NCI-H510A treated with DMSO at 0.1 percent for 48 hours (cell line): ENCODE data around the gene DOCK10.

Source experiments
- DNase-seq: peaks from one replicate; lab custom pipeline; 2025; lab: John Stamatoyannopoulos, UW

Gene DOCK10

DNA sequence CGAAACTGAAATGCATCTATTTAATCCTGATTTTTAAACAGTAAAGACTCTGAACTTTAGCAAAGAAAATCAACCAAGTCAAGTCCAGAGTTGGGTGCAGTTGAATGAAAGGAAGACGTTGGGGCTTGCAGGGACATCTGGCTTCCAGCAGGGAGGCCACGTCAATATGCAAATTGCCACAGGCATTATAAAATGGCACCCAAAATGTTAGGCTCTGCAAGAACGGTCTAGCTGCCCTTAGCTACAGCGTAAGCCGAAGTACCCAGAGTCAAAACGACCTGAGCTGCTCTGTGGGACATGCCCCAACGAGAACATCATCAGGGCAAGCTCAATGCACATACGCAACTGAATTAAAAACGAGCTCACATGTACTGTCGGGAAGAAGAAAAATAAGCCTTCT is 30.7 kb downstream of the DOCK10 start:
- no peak for DNase-seq

DNA sequence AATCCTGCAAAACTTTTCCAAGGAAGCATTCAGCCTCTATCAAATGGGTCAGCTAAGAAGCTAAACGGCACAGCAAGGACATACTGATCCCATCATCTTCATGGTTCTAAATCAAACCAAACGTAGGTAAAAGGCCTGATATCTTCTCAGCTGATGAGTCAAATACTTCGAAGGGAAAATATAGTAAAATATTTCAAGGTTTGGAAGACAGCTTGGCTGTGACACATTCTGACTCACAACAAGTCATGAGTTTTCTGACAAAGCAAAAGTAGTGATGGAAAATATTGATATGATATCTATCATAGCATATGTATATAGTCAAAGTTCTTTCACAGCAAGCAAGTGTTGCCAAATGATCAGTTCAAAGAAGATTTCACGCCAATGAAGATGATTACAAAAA is 31.5 kb downstream of the DOCK10 start:
- no peak for DNase-seq

DNA sequence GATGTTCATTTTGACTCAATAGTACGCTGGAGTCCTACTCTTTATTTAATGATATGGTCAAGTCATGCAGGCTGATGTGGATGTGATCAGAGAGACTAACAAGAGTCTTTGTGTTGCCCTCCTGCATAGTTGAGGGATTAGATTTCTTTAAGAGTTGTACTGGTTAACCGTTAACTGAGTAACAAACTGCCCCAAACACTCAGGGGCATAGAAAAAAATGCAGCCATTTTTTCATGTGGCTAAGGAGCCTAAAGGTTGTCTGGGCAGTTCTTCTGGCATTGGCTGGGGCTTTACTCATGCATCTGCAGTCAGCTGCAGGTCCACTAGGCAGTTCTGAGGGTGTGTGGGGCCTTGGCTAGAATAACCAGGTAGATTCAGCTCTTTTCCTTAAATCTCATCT is 32.5 kb downstream of the DOCK10 start:
- DNase-seq, result no peak

DNA sequence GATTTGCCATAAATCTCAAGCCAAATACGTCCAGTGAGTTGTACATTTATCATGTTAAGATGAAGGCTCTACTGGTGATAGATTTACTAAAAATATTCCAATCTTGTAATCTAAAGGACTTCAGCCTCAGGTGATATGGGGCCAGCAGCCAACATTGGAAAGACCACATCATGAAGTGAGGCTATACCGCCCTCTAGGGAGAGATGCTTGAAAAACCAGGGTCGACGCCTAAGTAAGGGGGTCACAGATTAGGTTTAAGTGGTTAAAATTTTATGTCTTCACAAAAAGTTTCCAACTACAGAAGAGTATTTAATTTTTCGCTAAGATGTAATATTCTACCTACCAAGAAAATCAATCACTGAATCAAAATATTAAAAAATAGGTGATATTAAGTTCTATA is 33.3 kb downstream of the DOCK10 start:
- peak; percentile 15 for DNase-seq

DNA sequence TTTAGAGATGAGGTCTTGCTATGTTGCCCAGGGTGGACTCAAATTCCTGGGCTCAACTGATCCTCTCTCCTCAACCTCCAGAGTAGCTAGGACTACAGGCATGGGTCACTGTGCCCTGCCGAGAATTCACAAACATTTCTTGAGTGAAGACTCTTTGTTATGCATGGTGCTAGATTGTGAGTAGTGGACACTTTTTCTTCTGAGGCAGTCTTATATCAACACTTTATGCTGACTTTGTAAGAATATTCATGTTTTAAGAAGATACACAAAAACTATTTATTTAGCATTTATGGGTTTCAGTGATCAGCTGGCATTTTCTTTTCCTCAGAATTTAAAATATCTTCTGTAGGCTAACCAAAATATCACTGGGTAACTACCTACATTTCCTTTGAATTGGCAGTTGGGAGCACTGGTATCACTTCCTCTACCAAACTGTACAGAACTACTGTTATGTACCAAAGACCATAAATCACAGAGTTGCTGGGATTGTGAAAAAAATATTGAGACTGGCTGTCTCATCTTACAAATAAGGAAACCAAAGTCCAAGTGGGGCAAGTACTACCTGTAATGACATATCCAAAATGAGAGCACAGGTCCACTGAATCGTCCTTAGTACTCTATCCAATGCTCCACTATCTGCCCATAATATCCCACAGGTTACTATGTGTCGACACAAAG is 34.0 kb downstream of the DOCK10 start:
- no peak for DNase-seq

DNA sequence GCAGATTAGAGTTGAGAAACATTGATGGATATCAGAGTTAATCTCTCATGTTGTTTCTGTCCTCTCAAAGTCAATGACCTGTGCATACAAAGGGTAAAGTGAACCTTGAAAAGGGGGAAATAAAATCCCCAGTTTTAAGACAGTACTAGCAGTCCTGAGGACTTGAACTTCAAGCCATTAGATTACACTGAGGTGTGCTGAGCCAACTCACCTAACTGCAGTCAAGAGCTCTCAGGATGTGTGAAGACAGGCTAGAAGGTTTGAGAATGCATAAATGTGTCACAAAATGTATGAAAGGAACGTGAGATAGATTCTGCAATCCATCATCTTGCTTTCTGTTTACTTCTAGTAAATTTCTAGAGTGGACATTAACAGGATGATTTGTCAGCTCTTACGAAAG is 35.5 kb downstream of the DOCK10 start:
- no peak for DNase-seq

DNA sequence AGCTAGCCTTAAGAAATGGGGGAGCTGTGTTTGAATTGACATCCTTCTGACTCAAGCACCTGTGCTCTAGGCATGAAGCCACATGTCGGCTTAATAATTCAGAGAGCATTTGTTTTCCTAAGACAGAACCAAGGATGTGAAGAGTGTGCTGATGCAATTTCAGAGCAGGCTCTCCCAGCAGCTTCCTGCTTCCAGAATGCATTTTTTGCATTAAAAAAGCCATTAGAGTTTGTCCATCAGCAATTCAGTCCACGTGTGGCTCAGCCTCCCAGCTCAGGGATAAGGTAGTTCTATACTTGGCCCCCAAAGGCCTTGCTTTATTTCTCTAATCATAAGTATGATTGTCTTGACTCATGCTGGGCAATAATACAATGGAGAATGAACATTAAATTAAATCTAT is 37.7 kb downstream of the DOCK10 start:
- DNase-seq, result no peak

DNA sequence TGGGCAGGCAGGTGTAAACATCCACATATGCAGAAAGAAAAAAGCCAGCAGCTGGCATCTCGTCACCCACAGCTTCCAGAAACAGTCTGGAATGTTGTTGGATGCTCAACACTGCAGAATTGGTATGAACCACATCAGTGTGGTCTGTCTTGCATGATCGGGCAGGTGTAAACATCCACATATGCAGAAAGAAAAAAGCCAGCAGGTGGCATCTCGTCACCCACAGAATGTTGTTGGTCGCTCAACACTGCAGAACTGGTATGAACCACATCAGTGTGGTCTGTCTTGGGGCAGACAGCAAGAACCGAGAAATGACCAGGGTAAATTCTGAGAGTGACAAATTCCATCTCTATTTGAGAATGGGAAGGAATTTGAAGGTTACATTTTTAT is 39.6 kb downstream of the DOCK10 start:
- DNase-seq, result peak; percentile 36

DNA sequence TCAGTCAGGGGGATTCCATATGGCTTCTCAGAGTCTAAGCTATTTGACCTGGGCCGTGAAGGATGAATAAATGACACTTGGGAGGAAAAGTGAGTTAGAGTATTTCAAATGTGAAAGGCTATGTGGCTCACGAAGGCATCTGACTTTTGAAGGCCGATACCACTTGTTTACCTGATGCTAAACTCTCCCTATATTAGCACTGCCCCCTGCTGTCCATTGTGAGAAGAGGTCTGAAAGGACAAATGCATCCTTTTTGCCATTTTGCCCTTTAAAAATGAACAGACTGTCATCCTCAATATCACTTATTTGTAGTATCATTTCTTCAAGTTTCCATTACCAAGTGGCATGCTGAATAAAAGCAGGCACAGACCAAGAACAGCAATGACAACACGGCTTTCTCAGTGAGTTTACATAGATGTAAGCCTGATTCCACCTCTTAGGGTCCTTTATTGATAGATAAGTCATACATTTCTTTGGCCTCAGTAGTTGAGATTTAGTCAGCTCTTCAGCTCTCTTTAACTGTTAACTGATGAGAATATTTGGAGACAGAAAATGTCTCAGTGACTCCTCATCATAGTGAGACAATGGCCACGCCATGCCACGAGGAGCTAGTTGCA is 40.1 kb downstream of the DOCK10 start:
- peak; percentile 33 for DNase-seq

DNA sequence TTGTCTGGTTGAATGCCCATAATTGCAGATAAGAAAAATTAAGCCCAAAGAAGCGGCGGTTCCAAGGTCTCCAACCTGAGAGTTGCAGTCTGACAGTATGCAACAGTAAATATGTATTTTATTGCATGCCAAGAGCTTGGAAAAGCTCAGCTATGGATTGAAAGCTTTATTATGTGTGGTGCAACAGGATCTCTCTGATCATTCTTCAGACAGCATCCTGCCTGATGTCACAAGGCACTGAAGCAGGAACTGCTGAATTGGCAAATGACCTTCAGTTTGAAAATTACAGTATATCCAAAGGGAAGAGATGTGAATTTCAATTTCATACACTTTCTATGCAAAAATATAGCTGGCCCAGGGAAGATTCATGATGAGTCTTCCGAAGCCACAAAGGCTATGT is 42.5 kb downstream of the DOCK10 start:
- DNase-seq, result no peak

DNA sequence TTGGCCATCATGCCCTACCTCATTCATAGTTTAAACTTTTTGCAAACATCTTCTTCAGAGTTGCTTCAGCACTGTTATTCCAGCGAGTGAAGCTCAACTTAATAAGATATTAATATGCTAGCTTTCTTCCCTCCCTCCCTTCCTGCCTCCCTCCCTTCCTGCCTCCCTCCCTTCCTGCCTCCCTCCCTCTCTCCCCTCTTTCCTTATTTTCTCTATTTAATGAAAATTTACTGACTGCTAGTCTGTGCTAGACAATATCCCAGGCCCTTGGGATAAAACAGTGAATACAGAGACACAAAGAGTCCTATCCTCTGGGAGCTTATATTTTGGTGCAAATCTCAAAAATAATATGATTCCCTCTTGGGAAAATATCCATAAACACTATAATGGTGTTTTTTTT is 42.9 kb downstream of the DOCK10 start:
- DNase-seq, result no peak

DNA sequence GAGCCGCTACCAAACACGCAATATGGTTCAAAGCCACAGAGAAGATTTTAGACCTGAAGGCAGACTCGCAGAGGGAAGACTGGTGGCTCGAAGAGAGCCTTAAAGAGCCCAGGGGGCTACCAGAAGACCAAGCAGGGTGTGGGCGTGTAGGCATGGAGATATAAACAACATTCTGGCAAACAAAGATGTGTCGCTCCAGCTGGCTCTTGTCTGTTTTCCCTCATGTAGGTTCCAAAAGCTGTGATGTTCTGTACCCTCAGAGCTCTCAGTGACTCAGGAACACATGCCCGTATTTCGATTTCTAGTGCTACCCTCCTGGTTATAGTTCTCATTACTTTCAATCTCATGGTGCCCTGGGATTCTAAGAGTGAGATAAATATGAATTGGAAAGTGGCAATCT is 44.5 kb downstream of the DOCK10 start:
- no peak for DNase-seq

DNA sequence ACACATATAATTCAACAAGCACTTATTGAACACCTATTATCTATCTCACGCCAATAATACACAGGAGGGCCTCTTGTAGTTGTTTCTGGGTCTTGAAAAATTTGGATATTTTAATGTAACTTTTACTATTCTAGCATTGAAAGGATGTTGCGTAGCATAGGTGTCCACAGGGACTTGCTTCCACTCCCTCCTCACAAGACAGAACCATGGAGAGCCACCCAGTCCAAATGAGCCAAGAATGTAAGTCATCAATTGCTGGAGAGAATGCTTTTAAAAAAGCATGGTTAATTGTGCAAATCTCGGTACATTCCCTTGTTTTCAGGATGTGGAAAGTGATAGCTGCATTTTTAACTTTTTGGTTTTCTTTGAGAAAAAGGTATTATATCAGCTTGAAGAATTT is 46.8 kb downstream of the DOCK10 start:
- DNase-seq, result no peak

DNA sequence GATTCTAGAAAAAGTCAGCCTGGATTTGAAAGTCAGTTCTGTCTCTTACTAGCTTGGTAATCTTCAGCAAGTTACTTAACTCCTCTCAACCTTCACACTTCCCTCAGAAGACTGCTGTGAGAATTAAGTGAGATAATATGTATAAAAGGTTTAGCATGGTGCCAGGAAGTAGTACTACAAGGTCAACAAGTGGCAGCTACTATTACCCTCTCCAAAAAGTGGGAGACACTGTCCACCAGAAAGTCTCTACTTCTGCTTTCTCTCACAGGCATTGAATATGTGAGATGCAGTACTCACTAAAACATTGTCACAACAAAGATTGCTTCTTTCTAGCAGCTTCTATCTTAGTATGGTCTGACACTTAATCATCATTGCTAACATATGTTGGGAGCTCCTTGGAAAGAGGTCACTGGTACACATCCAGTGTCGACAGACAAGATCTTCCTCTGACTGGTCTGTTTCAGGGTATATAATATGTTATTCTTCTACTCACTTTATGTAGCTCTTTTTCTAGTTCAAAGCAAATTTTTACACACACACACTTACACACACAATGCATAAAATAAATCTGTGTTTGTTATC is 47.9 kb downstream of the DOCK10 start:
- DNase-seq, result no peak

DNA sequence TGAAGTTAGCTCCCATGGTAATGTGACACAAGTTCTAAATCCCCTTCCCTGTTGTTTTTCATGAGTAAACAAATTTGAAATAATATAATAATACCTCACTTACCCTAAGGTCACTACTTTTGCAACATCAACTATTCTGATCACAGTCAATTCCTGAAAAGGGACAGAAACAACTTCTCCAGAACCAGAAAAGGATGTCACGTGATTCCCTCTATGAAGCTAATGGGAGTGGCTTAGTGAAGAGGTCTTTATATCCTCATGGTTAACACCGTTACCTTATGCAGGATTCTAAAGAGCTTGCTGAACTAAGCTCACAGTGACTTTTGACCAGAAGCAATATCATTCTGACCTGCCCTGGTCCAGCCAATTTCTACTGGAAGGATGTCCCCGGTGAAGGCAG is 51.6 kb downstream of the DOCK10 start:
- no peak for DNase-seq

DNA sequence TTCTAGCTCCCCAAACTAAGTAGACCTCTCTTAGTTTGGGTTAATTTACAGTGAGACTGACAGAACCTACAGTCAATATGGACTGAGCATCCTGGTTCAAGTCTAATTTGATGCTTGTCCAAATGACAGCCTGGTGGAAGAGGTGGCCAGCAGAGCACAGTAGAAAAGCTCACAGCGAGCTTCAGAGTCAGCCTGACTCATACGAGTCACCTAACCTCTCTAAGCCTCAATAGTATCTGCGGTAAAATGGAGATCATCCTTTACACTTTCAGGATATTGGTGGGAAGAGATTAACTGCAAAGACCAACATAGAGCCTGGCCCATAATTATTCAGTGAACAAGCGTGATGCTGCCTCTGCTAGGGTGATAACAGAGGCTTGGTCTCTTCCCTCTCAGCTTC is 54.5 kb downstream of the DOCK10 start:
- no peak for DNase-seq

DNA sequence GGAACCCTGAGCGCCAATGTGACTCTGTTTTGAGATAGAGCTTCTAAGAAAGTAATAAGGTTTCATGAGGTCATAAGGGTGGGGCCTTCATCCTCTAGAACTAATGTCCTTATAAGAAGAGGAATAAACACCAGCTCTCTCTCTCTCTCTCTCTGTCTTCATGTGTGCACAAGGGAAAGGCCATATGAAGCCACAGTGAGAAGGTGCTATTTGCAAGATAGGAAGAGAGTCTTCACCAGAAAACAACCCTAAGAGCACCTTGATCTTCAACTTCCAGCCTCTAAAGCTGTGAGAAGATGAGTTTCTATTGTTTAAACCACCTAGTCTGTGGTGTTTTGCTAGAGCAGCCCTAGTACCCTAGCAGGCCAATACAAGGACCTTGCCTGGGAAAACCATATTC is 55.8 kb downstream of the DOCK10 start:
- DNase-seq, result no peak

DNA sequence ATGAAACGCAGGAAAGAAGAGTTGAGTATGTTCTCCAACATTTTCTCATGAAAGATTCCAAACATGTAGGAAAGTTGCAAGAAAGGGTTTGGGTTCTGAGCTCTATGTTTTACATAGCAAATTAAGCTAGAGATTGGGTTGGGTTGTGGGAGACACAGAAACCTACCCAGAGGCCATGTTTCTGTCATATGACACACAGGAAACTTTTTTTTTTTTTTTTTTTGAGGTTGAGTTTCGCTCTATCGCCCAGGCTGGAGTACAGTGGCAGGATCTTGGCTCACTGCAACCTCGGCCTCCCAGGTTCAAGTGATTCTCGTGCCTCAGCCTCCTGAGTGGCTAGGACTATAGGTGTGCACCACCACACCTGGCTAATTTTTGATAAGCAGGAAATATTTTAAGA is 57.6 kb downstream of the DOCK10 start:
- DNase-seq, result no peak

DNA sequence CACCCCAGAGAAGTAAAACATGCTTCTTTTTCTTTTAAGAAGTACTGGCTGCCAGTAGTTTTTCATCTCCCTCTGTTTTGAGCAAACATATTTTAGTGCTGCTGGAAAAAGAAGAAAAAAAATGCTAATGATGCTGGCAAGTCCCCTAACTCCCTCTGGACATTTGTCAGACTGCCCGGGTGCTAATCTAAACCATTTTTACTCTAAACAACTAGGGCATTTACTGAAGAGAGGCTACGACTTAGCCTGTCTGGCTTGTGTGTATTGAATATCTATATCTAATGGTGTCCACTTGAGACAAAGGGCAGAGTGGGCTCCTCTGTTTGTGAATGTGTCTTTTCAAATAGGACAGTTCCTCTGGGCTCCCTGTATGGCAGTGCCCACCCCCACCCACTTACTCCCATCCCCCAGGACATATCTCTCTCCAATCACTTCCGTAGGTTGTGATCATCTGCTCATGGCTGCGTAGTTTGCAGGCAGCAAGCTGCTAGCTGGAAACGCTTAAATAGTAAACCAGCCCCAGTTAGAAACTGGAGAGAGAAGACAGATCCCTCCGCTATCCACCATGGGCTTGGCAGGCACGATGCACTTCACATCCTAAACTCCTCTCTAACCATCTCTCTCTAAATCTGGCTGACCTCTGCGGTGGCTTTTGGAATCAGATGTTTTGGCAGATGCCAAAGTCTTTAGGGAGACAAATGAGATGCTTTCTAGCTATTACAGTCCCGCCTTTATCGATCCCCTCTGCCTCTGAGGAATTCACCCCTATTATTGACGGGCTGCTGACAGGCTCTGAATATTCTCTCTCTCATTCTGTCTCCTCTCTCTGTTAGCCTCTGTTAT is 58.3 kb downstream of the DOCK10 start:
- DNase-seq, result no peak

DNA sequence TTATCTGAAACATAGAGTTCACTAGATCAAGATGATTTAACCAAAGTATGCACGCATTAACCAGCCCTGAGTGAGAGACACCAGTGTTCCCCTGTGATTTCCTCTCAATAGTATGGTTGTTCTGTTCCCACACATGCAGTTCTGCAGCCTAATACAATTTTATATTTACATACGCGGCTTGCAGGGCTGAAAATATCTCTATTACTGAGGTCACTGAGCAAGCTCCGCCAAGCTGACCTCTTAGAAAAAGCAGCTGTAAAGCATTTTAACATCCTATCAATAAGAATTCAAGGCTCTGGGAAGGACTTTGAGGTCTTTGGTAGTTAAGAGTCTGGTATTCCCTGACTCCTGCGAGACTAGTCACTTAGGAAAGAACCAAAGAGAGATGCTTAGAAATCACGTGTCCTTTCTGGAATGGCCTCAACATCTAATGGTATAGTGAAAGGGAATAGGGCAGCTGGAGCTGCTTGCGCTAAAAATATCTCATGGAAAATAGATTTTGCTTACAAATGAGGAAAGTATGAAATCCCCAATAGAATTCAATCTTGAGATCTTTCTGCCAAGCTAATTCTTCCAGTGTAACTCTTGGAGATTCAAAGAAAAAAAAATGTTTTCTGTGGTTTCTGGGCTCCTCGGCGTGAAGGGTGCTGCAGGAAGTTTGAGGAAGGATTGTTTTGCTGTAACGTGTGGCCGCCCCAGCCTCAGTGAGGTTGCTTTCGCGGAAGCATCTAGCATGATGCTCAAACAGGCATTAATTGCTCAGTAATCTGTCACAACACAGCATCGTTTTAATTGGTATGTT is 59.2 kb downstream of the DOCK10 start:
- DNase-seq, result no peak

DNA sequence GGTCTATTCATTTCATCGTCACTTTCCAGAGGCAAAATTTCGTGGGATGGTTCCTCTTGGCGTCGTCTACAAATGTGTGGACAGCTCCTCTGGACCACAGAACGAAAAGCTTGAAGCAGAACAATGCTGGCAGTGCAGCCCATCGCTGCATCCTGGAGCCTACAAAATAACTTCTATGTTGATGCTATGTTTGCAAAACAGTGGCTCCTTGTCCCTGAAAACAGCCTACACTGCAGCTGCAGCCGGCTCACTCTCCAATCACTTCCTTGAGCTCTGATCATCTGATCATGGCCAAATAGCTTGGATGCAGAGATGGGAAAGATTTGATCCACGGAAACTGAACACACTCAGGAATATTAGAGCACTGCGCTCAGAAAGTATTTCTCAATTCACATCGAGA is 60.0 kb downstream of the DOCK10 start:
- DNase-seq, result no peak
